Choroid plexus epithelial cell (primary cell): ENCODE results near the gene SHOC1.
"Not testable (repeated sequence)": the region's sequence is repeated elsewhere in the genome, so short reads cannot be mapped to it uniquely, and the experiment has no call there.

ENCODE experiments used
- DNase-seq: peaks from one replicate; pipeline ENCODE4 v3.0.0-alpha.2; 2010; ENCODE audit warnings: low read depth
- H3K4me3 ChIP-seq: 2 replicates; pipeline ENCODE4 v1.5.1; 2011; ENCODE audit warnings: low read depth, mild to moderate bottlenecking, control low read depth, low read length, moderate library complexity
- CTCF ChIP-seq: conservative IDR thresholded peaks from 2 replicates; pipeline ENCODE4 v1.5.1; 2011; ENCODE audit warnings: low read depth, mild to moderate bottlenecking, control low read depth, inconsistent platforms, low read length, moderate library complexity

Gene SHOC1

GRCh38 chr9:111798786-111799185, 4.0 kb upstream of the SHOC1 start:
- TF ChIP-seq CTCF, result no peak
- peak; percentile 65 for DNase-seq
- H3K4me3 ChIP-seq, result no peak overlapping the region

- no peak for TF ChIP-seq CTCF
- H3K4me3 ChIP-seq, result no peak overlapping the region
- no peak for DNase-seq
Observed at GRCh38 chr9:111795557-111795839, 761 bp upstream of the SHOC1 start.

- not testable (repeated sequence) for H3K4me3 ChIP-seq, DNase-seq
Observed at GRCh38 chr9:111791821-111792220, 2.9 kb downstream of the SHOC1 start.

- no peak overlapping the region for H3K4me3 ChIP-seq
- TF ChIP-seq CTCF, result no peak
- no peak for DNase-seq
Observed at GRCh38 chr9:111789881-111790280, 4.9 kb downstream of the SHOC1 start.

GRCh38 chr9:111783857-111784256, 10.9 kb downstream of the SHOC1 start:
- H3K4me3 ChIP-seq, result no peak overlapping the region
- no peak for DNase-seq
- no peak for TF ChIP-seq CTCF

GRCh38 chr9:111783424-111783823, 11.3 kb downstream of the SHOC1 start:
- H3K4me3 ChIP-seq, result no peak overlapping the region
- TF ChIP-seq CTCF, result no peak
- no peak for DNase-seq

GRCh38 chr9:111766066-111766465, 28.7 kb downstream of the SHOC1 start:
- no peak for DNase-seq
- TF ChIP-seq CTCF, result no peak
- H3K4me3 ChIP-seq, result no peak overlapping the region

- no peak for TF ChIP-seq CTCF
- DNase-seq, result peak; percentile 60
- H3K4me3 ChIP-seq, result no peak overlapping the region
Observed at GRCh38 chr9:111762556-111762955, 32.2 kb downstream of the SHOC1 start.
